Measurements from ENCODE around the gene OR51B2.
"Not testable (repeated sequence)": the region's sequence is repeated elsewhere in the genome, so short reads cannot be mapped to it uniquely, and the experiment has no call there.

Gene OR51B2, protein sequence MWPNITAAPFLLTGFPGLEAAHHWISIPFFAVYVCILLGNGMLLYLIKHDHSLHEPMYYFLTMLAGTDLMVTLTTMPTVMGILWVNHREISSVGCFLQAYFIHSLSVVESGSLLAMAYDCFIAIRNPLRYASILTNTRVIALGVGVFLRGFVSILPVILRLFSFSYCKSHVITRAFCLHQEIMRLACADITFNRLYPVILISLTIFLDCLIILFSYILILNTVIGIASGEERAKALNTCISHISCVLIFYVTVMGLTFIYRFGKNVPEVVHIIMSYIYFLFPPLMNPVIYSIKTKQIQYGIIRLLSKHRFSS

DNA sequence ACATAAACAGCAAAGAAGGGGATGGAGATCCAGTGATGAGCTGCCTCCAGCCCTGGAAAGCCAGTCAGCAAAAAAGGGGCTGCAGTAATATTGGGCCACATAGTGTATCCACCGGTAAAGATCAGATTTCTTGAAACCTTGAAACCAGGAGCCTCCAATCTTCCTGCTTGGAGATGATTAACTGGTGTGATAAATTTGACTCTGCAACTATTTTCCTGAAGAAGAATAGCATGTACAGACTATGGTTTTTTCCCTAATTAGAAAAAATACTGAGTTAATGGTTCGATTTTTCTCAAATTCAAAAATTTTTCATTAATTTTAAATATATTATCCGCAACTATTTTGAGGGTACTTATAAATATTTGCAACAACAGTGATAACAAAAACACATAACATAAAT is at the start of gene OR51B2:
Gene OR51B2 (minus strand): TSS at position 101 of the 400 bp plus-strand sequence. CDS start 0 bp downstream, at position 101.
- no peak for DNase-seq

DNA sequence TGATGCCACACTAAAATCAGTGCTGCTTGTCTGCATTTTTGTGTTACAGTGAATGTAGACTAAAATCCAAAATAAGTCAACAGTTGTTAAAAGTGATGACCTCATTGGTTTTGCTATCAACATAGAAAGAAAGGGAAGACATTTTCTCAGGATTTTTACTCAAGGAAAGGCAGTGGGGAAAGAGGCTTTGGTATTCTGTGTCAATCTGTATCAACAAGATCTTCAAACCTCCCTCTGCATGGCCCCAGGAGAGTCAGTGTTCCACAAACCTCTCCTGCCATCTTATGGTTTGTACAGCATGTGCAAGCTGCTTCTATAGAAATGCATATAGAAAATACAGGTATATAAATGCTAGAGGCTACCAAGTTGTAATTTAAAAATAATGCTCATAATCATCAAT is 45.7 kb upstream of the OR51B2 start:
- no peak for DNase-seq

DNA sequence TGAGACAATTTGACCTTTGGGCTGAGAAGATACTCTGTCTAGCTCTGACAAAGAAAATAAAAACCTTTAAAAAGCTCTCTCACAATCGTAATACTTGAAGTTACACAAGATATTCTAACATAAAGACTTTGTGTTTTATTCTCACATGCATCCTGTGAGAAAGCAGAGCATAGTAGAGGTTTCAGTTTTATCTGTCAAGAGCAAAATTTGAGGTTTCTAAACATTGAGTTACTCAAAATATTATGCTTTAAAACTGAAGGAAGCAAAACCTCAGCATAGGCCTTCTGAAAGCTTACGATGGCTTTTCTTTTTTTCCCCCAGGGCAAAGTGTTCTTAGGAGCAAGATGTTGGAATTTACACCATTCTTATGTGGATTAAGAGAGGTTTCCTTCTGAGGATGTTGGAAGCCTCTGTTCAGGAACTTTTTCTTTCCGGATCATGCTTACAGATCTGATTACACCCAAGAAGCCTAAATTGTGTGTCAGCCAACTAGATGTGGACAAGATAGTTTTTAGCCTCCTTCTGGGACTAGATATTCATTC is 44.5 kb upstream of the OR51B2 start:
- no peak for DNase-seq

DNA sequence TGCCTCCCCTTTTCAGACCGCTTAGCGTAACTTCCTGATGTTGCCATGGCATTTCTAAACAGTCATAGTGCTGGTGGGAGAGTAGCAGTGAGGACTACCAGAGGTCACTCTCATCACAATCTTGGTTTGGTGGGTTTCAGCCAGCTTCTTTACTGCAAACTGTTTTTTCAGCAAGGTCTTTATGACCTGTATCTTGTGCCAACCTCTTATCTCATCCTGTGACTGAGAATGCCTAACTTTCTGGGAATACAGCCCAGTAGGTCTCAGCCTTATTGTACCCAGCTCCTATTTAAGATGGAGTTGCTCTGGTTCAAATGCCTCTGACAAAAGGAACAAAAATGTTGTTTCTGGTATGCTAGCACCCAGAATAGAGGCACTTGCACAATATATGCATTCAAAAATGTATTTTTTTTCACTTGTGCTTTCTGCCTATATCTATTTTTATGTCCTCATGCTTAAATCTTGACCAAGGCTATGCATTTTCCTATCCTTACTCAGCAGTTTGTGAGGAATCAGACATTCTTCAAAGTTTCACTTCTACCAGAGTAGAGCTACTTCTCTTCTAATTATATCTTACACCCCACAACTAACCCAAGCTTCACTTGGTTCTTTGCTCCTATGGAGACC is 43.5 kb upstream of the OR51B2 start:
- no peak for DNase-seq

DNA sequence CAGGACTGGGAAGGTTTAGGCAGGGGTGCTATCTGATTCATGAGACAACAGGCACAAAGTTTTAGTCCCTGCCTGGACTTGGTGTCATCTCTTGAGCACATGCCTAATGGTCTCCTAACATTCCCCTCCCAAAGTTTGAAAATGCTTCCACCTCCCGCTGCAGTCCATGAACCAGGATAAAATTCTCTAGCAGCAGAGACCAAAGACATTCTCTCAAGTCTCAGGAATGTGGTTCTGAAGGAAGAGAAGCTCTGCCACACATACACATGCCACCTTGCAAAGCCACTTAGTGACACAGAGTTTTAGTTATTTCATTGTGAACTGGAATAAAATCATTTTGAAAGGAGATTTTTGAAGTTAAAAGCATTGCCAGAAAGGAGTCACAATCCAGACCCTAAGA is 42.8 kb upstream of the OR51B2 start:
- DNase-seq = no peak

DNA sequence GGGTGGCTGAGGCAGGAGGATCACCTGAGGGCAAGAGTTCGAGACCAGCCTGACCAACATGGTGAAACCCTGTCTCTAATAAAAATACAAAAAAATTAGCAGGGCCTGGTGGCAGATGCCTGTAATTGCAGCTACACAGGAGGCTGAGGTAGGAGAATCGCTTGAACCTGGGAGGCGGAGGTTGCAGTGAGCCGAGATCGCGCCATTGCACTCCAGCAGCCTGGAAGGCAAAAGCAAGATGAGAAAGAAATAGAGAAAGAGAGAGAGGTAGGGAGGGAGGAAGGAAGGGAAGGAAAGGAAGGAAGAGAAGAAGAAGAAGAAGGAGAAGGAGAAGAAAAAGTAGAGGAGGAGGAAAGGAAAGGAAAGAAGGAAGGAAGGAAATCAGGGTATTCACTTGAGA is 42.3 kb upstream of the OR51B2 start:
- DNase-seq = not testable (repeated sequence)

DNA sequence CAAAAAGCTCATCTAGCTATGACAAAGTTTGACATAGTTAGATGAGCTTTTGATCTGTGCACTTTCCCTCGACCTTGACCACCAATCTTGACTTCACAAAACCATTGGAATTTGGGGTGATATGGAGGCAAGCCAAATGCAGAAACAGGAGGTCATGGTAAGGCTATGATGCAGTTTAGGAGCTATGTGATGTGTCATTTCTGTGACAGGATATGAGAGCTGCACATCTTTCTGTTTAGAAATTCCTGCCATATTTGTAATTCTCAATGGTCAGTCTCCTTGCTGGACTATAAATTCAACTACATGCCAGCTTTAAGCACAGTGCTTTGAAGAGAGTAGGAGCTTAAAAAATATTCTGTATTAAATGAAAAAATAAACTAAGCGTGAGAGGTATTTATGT is 40.1 kb upstream of the OR51B2 start:
- DNase-seq = no peak

DNA sequence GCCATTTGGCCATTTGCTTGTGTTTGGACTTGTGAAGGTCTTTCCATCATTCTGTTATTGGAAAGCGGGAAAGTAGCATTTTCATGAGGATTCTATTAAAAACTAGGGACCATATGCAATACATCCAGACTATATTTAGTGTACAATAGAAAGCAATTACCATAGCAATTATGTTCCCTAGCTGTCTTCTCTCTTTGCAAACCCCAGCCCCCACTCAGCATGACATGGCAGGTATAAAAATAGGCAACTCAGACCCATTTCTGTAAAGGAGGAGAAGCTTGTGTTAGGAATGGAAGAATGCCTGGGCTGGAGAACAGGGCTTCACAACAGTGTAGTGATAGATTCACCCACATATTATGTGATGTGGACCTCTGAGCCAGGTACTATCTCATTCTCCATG is 39.6 kb upstream of the OR51B2 start:
- DNase-seq = no peak

DNA sequence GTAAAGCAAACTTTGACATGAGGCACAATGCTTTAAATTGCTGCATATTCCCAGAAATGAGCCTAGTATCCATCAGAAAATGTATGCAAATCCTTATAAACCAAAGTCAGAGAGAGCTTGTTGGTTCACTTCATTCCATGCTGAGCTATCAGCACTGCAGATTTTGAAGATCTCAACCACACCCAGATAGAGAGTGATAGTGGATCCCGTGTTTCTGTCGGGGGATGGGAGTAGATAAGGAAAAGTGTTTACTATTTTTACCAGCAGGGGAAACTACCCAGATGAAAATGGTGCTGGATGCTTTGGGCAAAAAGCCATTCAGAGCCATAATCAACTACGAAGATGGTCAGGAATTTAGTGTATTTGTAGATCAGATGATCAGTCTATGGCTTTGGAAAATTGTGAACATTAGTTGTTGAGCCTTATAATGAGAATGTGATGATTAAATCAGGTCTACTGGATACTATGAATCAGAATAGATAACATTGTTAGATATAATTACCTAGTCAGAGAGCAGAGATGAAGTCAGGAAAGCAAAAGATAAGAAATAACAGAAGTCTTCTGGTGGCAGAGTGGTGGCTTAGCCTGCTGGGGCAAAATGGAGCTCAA is 38.0 kb upstream of the OR51B2 start:
- no peak for DNase-seq

DNA sequence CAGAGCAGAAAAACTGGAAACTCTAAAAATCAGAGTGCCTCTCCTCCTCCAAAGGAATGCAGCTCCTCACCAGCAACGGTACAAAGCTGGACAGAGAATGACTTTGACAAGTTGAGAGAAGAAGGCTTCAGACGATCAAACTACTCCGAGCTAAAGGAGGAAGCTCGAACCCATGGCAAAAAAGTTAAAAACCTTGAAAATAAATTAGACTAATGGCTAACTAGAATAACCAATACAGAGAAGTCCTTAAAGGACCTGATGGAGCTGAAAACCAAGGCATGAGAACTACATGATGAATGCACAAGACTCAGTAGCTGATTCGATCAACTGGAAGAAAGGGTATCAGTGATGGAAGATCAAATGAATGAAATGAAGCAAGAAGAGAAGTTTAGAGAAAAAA is 31.9 kb upstream of the OR51B2 start:
- not testable (repeated sequence) for DNase-seq

DNA sequence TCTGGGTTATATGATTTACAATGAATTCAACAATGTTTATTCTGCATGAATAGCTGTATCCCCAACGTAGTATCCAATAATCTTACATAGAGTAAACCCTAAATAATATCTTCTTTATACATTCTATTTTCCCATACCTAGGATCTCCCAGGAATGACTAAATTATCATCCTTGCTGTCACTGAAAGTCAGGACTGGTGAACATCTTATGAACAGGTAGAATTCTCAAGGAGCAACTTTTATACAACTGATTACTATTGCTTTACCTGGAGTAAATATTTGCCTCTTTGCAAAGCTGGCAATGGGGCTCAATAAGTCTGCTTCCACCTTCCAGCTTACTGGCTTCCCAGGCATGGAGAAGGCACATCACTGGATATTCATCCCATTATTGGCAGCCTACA is 27.1 kb upstream of the OR51B2 start, which contains the start of gene OR51B6:
Gene OR51B6 (plus strand): TSS at position 301 of the 400 bp plus-strand sequence. CDS start 0 bp downstream, at position 301.
- DNase-seq = no peak

DNA sequence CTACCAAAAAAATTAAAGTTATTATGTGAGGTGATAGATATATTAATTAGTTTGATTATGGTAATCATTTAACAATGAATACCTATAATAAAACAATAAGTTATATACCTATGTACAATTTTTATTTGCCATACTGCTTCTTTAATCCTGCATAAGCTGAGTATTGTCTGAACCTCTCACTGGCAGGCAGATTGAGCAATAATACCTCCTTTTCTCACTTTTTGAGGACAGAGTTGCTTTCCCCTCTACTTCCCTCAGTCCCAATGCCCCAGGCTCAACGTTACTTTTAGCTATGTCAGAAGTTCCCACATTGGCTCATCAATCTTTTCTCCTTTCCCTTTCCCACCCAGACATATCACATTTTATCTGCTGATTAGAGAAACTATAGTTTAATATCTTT is 25.5 kb upstream of the OR51B2 start:
- no peak for DNase-seq

DNA sequence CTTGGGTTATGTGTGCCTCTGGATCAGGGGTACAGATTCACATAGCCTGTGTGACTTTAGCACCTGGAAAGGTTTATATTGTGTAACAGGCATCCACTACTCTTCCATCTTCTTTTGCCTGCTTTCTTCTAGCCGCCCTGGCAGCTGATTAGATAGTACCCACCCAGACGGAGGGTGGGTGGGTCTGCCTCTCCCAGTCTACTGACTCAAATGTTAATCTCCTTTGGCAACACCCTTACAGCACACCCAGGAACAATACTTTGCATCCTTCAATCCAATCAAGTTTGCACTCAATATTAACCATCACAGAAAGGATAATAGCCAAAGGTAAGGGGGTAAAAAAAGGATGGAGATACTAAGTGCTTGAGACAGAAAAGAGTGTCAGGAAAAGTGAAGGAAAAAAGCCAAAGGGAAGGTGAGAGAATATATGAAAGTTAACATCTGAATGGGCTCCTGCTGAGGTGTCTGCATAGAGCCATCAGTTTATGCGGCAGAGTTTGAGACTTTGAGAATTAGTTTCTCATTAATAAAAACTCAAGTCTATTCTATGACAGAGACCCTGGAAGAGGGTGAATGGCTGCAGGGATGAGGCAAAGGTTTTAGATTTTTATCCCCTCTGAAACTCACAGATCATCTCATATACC is 24.6 kb upstream of the OR51B2 start:
- no peak for DNase-seq

DNA sequence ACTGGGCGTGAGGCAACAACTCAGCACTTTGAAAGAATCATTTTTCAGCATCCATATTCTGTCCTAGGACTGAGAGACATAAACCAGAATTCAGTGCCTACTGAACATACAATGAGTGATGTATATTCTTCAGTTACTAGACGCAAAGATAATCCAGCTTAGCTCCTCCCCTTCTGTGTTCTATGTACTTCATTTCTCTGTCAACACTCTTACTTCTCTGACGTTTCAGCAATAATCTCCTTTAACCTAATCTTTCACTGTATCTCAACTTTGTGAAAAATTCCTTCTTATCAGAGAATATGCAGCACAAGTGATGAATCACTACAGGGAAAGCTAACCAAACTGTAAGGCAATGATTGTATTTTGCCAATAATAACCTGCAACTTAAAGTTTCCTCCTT is 21.7 kb upstream of the OR51B2 start:
- DNase-seq = no peak

DNA sequence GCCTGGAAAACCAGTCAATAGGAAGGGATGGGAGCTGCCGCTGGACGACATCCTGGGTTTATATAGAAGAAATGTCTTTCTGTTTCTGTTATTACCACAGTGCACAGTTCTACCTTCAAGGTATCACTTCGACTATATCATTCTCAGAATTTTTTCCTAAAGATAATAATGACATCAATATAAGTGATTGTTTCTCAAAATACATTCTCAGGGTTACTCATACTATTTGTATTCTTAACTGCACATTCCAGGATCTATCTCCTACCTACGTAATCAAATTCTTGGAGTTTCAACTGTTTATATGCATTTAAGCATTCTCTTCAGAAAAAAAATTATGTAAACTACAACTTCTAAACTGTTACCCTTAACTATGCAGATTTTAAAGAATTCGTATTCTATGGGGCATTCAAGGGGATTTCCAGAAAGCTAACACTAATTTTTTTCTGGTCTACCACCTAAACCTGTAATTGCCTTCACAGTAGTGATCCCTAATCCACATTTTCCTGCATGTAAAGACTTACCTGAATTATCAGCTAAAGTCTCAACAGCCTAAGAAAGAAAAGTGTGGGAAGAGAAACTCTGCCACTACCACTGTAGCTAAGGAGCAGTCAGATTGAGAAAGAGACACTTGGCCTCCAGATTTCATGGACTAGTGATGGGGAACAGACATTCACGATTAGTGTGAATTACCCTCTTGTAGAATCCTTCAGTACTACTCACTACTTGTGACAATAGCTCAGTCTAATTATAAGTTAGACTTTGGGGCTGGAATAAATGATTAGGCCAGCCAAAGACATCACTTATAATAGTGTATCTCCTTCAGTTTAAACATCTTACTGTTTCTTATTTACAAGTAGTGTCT is 19.6 kb upstream of the OR51B2 start, which contains the start of gene OR51B5:
Gene OR51B5 (minus strand): TSS at position 51 of the 862 bp plus-strand sequence. CDS start 0 bp downstream, at position 51.
- no peak for DNase-seq

DNA sequence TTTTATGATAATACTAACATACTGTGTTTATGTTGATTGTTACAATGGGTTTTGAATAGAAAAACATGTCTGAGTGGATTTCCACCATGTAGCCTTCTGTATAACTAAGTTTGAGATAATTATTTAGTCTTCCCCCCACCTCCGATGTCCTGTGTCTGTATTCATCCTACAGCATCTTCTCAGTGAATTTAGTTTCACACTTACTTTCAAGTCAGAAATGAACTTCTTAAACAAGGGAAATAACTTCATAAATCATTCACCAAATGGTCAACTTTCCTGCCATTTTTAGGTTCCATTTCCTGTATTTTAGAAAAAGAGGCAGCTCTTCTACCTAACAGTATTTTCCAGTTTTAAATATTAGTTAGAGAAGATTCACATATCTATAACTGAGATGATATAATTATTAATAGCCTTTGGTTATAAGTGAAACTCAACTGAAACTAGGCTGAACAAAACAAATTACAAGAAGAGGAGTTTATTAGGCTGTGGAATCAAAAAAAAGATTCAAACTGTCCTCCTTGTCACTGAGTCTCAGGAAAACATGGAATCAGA is 15.8 kb upstream of the OR51B2 start:
- no peak for DNase-seq

DNA sequence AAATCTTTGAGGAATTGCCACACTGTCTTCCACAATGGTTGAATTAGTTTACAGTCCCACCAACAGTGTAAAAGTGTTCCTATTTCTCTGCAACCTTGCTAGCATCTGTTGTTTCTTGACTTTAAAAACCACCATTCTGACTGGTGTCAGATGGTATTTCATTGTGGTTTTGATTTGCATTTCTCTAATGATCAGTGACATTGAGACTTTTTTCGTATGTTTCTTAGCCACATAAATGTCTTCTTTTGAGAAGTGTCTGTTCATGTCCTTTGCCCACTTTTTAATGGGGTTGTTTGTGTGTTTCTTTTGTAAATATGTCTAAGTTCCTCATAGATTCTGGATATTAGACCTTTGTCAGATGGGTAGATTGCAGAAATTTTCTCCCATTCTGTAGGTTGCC is 13.2 kb upstream of the OR51B2 start:
- not testable (repeated sequence) for DNase-seq

DNA sequence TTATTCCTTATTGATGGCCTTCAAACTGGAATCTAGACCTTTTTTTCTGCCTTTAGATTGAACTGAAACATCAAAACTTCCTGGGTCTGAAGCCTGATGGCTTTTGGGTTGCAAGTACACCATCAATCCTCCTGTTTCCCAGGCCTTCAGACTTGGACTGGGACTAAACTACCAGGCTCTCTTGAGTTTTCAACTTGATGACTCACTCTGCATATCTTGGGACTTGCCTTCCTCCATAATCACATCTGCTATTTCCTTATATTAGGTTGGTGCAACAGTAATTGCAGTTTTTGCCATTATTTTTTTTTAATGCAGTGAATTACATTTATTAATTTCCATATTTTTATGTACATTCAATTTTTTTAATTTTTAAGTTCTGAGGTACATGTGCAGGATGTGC is 12.2 kb upstream of the OR51B2 start:
- DNase-seq = no peak

DNA sequence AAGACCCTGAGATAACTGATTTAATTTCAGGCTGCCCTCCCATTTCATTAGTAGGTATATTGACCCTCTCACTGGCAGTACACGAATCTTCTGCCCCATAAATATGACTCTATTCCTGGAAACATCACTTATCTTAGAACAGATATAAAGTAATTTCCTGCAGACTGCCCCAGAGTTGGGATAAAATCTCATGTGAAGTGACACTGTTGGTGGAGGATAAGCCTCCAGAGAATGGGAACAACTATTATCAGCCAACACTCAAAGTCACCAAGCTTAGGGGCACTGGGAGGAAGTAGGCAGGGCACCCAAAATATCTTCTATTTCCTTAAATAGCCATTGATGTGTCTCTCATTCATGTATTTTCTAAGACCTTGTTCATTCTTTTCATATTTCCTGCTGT is 11.1 kb upstream of the OR51B2 start:
- no peak for DNase-seq

DNA sequence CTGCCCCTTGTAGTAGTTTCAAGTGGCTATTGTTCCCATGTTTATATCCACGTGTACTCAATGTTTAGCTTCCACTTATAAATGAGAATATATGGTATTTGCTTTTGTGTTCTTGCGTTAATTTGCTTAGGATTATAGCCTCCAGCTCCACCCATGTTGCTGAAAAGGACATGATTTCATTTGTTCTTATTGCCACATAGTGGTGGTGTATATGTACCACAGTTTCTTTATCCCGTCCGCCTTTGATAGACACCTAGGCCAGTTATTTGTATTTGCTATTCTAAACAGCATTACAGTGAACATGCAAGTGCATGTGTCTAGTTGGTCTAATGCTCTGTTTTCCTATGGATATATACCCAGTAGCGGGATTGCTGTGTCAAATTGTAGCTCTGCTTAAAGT is 6.8 kb downstream of the OR51B2 start:
- DNase-seq = no peak

DNA sequence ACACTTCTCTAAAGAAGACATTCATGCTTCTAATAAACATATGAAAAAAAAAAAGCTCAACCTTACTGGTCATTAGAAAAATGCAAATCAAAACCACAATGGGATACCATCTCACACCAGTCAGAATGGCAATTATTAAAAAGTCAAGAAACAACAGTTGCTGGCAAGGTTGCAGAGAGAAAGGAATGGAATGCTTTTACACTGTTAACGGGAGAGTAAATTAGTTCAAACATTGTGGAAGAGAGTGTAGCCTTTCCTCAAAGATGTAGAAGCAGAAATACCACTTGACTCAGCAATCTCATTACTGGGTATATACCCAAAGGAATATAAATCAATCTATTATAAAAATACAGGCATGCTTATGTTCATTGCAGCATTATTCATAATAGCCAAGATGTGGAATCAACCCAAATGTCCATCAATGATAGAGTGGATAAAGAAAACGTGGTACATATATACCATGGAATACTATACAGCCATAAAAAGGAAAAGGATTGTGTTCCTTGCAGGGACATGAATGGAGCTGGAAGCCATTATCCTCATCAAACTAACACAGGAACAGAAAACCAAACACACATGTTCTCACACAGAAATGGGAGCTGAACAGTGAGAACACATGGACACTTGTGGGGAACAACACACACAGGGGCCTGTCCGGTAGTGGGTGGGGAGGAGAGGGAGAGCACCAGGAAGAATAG is 10.6 kb downstream of the OR51B2 start:
- not testable (repeated sequence) for DNase-seq

Data from activated CD4-positive, alpha-beta T cell treated with anti-CD3 and anti-CD28 coated beads, Interleukin-2, amount 50 U/mL, for 1 hour (primary cell).